Gastrocnemius medialis (tissue), 4 donors: ENCODE results near the gene ITFG1.
"Not testable (repeated sequence)": the region's sequence is repeated elsewhere in the genome, so short reads cannot be mapped to it uniquely, and the experiment has no call there.

ENCODE experiments used
- CTCF ChIP-seq, 5 experiments: fragments of 450-650 bp in 3 of 5; fragments of 200-600 bp in 2 of 5; sonication (generic) in 2 of 5; IDR thresholded peaks in 4 of 5; conservative IDR thresholded peaks in 1 of 5; 1 replicate in 4 of 5; 2 replicates in 1 of 5; pipeline ENCODE4 v1.5.1; 2016 to 2019; ENCODE audit warnings: antibody characterized with exemption in 5 of 5, mild to moderate bottlenecking in 3 of 5, moderate library complexity in 3 of 5
- POLR2A ChIP-seq, 2 donors: fragments of 450-650 bp; IDR thresholded peaks; one replicate each; pipeline ENCODE4 v1.6.1; 2017; ENCODE audit warnings: antibody characterized with exemption in 2 of 2, mild to moderate bottlenecking in 2 of 2, moderate library complexity in 2 of 2

- not testable (repeated sequence) for TF ChIP-seq CTCF (IDR thresholded peaks at IDR 0.05 in 4 of 5, conservative IDR thresholded peaks at IDR 0.05 in 1 of 5); POLR2A (IDR thresholded peaks at IDR 0.05)
Measured at GRCh38 chr16:47440066-47440465, 20.8 kb downstream of the ITFG1 start.
